GM18508 (cell line): Measurements from ENCODE around the gene PRSS50.

Source experiments
- ATAC-seq: cut with Tn5 transposase; IDR thresholded peaks from one replicate; pipeline ENCODE4 v1.9.1; 2021; ENCODE audit warnings: moderate number of reproducible peaks; ENCODE audit not compliant: insufficient read depth, unreplicated experiment

The PRSS50 gene

GRCh38 chr3:46693892-46694226 lies 23.8 kb downstream of the PRSS50 start:
- ATAC-seq = no peak

GRCh38 chr3:46693038-46693891 lies 24.4 kb downstream of the PRSS50 start, which contains the start of gene ALS2CL:
Gene ALS2CL (minus strand): TSS chr3:46693679. CDS start chr3:46689440, 4,239 bp downstream.
- no peak for ATAC-seq

- ATAC-seq = no peak
Measured at GRCh38 chr3:46692566-46692990, 25.1 kb downstream of the PRSS50 start.

GRCh38 chr3:46690798-46691197 lies 26.9 kb downstream of the PRSS50 start:
- no peak for ATAC-seq

- no peak for ATAC-seq
Measured at GRCh38 chr3:46685446-46685845, 32.2 kb downstream of the PRSS50 start.

- ATAC-seq = no peak
Measured at GRCh38 chr3:46684891-46685290, 32.8 kb downstream of the PRSS50 start.

- no peak for ATAC-seq
Measured at GRCh38 chr3:46682974-46683373, 34.7 kb downstream of the PRSS50 start.

GRCh38 chr3:46681856-46682540 lies 35.7 kb downstream of the PRSS50 start:
- no peak for ATAC-seq

GRCh38 chr3:46681387-46681786 lies 36.3 kb downstream of the PRSS50 start:
- ATAC-seq = no peak

- ATAC-seq = no peak
Measured at GRCh38 chr3:46680298-46680826, 37.3 kb downstream of the PRSS50 start.

GRCh38 chr3:46679681-46680080 lies 38.0 kb downstream of the PRSS50 start:
- no peak for ATAC-seq

GRCh38 chr3:46678280-46678679 lies 39.4 kb downstream of the PRSS50 start:
- no peak for ATAC-seq

GRCh38 chr3:46677411-46677726 lies 40.3 kb downstream of the PRSS50 start:
- no peak for ATAC-seq

- ATAC-seq = no peak
Measured at GRCh38 chr3:46676601-46677410, 40.9 kb downstream of the PRSS50 start.

- no peak for ATAC-seq
Measured at GRCh38 chr3:46675843-46676567, 41.7 kb downstream of the PRSS50 start.

- no peak for ATAC-seq
Measured at GRCh38 chr3:46675426-46675825, 42.2 kb downstream of the PRSS50 start.

GRCh38 chr3:46674031-46674845 lies 43.4 kb downstream of the PRSS50 start:
- no peak for ATAC-seq

GRCh38 chr3:46673151-46674030 lies 44.3 kb downstream of the PRSS50 start:
- ATAC-seq = no peak
